ENCODE data around the gene ROR1. TPM values are rescaled to one million over a fixed set of nuclear protein-coding genes. Genes with fewer than 3 reads are reported as not detected.

The ROR1 gene
- polyA plus RNA-seq, 1 experiment: 7.1 TPM

GRCh38 chr1:63902844-63903589 lies 129.2 kb downstream of the ROR1 start:
- H3K9me3 ChIP-seq (ENCODE audit: control insufficient read depth, insufficient read depth, low read length): no peaks in the 10 kb centered on the region
- no peak overlapping the region for H3K27ac ChIP-seq (ENCODE audit: low read depth, low read length)
- ChIA-PET CTCF (interaction anchor here (0.8 to 1.0 kb wide), 2 partner anchors 11 to 236 kb away, joined by 3 read pairs; no protein-coding TSS in a partner anchor), POLR2A (no interaction called here)
- H3K4me3 ChIP-seq (ENCODE audit: low read depth, low read length): no peak overlapping the region
- H3K27me3 ChIP-seq (ENCODE audit: control insufficient read depth, insufficient read depth, low read length): no peaks in the 10 kb centered on the region
- DNase-seq (ENCODE audit: low read depth, low spot score): no peak
- no peak for TF ChIP-seq CTCF (IDR thresholded peaks at IDR 0.05; ENCODE audit: low read depth, low read length)

GRCh38 chr1:63903947-63904610 lies 130.3 kb downstream of the ROR1 start:
- POLR2A ChIA-PET: no interaction called here
- CTCF ChIA-PET: no interaction called here
- Histone ChIP-seq H3K27me3 (ENCODE audit: control insufficient read depth, insufficient read depth, low read length) (no peaks in the 10 kb centered on the region), H3K9me3 (ENCODE audit: control insufficient read depth, insufficient read depth, low read length) (no peaks in the 10 kb centered on the region), H3K4me3 (ENCODE audit: low read depth, low read length) (no peak overlapping the region), H3K27ac (ENCODE audit: low read depth, low read length) (no peak overlapping the region)
- DNase-seq (ENCODE audit: low read depth, low spot score): no peak
- TF ChIP-seq CTCF (IDR thresholded peaks at IDR 0.05; ENCODE audit: low read depth, low read length): no peak

GRCh38 chr1:63904826-63905225 lies 131.0 kb downstream of the ROR1 start:
- Histone ChIP-seq H3K27ac (ENCODE audit: low read depth, low read length) (no peak overlapping the region), H3K27me3 (ENCODE audit: control insufficient read depth, insufficient read depth, low read length) (no peaks in the 10 kb centered on the region), H3K9me3 (ENCODE audit: control insufficient read depth, insufficient read depth, low read length) (no peaks in the 10 kb centered on the region), H3K4me3 (ENCODE audit: low read depth, low read length) (no peak overlapping the region)
- TF ChIP-seq CTCF (IDR thresholded peaks at IDR 0.05; ENCODE audit: low read depth, low read length): no peak
- DNase-seq (ENCODE audit: low read depth, low spot score): no peak
- CTCF ChIA-PET: interaction anchor here (1.6 kb wide), 1 partner anchor 213 kb away, joined by 6 read pairs; no protein-coding TSS in a partner anchor
- POLR2A ChIA-PET: no interaction called here

GRCh38 chr1:63906047-63906704 lies 132.4 kb downstream of the ROR1 start:
- Histone ChIP-seq H3K4me3 (ENCODE audit: low read depth, low read length) (no peak overlapping the region), H3K27ac (ENCODE audit: low read depth, low read length) (no peak overlapping the region), H3K9me3 (ENCODE audit: control insufficient read depth, insufficient read depth, low read length) (no peaks in the 10 kb centered on the region), H3K27me3 (ENCODE audit: control insufficient read depth, insufficient read depth, low read length) (no peaks in the 10 kb centered on the region)
- DNase-seq (ENCODE audit: low read depth, low spot score): no peak
- no peak for TF ChIP-seq CTCF (IDR thresholded peaks at IDR 0.05; ENCODE audit: low read depth, low read length)
- ChIA-PET POLR2A (no interaction called here), CTCF (interaction anchor here (1.1 to 1.6 kb wide), 3 partner anchors 46 to 339 kb away, joined by 3 to 6 read pairs (median 5); no protein-coding TSS in a partner anchor)
